ENCODE measurements around the gene SH2B3. TPM values are rescaled to one million over a fixed set of nuclear protein-coding genes. Genes with fewer than 3 reads are reported as not detected.

The SH2B3 gene
- total and polyA plus RNA-seq, 4 experiments from 2014 or later, result 4.2 to 28.2 (median 19.8) TPM

DNA sequence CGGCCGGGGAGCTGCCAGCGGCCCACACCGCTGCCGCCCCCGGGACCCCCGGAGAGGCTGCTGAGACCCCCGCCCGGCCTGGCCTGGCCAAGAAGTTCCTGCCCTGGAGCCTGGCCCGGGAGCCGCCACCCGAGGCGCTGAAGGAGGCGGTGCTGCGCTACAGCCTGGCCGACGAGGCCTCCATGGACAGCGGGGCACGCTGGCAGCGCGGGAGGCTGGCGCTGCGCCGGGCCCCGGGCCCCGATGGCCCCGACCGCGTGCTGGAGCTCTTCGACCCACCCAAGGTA, 12.8 kb downstream of the SH2B3 start:
- peaks cover 24 to 54% (median 40%) of the 10 kb centered on the region in 4 donors for H3K4me1 Mint-ChIP-seq
- H3K36me3 Mint-ChIP-seq, result peaks cover 10 to 53% of the 10 kb centered on the region in 2 donors
- ChIA-PET POLR2A (ENCODE audit: partially characterized antibody) (interaction anchor here (1.3 to 14.7 kb wide), 2 partner anchors 9 to 33 kb away, joined by 4 to 258 read pairs; partner anchors contain the start of gene SH2B3), CTCF (ENCODE audit: partially characterized antibody) (interaction anchor here (0.9 to 1.9 kb wide), 3 partner anchors 14 to 33 kb away, joined by 4 to 8 read pairs (median 5); no protein-coding TSS in a partner anchor)
- no peak overlapping the region for H3K4me3 Mint-ChIP-seq
- no peaks in the 10 kb centered on the region for H3K27me3 Mint-ChIP-seq
- H3K4me1 ChIP-seq (ENCODE audit: insufficient read depth, low read length), result peaks cover 18% of the 10 kb centered on the region
- no peak overlapping the region for H3K27ac ChIP-seq (ENCODE audit: low read depth, low read length)
- DNase-seq, result no peak
- peaks cover 21% of the 10 kb centered on the region for H3K36me3 ChIP-seq (ENCODE audit: insufficient read depth, low read length)
- no peak overlapping the region for H3K27ac Mint-ChIP-seq
- intact Hi-C loops (cut with micrococcal nuclease), result no loop called here
- no peaks in the 10 kb centered on the region for H3K9me3 ChIP-seq (ENCODE audit: control insufficient read depth in 1 of 2, low read length in 2 of 2)
- H3K9me3 Mint-ChIP-seq, result peaks cover 0 to 4% (median 0%) of the 10 kb centered on the region in 8 donors
- no peaks in the 10 kb centered on the region for H3K27me3 ChIP-seq (ENCODE audit: insufficient read depth, low read length)
- H3K4me3 ChIP-seq (ENCODE audit: low read length in 2 of 2), result no peak overlapping the region

DNA sequence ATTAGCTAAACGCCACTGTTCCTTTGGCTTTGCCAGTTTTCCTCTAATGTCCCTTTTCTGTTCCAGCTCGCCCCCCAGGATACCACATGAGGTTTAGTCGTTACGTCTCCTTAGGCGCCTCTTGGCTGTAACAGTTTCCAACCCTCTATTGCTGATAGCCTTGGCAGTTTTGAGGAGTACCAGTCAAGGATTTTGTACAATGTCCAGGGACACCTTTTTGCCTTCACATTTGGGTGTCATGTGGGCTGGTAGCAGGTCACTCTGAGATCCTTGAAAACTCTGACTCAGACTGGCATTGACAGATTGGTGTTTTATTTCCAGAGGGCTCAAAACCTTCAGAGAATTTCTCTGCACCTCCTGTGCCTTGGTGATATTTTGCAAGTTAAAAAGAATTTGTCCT, 14.1 kb downstream of the SH2B3 start:
- Mint-ChIP-seq H3K27ac (peak overlapping the region in 1 of 7 donors; percentile 72), H3K9me3 (peaks cover 0 to 2% (median 0%) of the 10 kb centered on the region in 8 donors), H3K4me1 (peaks cover 21 to 51% (median 37%) of the 10 kb centered on the region in 4 donors), H3K4me3 (no peak overlapping the region), H3K27me3 (no peaks in the 10 kb centered on the region), H3K36me3 (peaks cover 10 to 50% of the 10 kb centered on the region in 2 donors)
- intact Hi-C loops (cut with micrococcal nuclease), result no loop called here
- H3K36me3 ChIP-seq (ENCODE audit: insufficient read depth, low read length), result peaks cover 21% of the 10 kb centered on the region
- H3K9me3 ChIP-seq (ENCODE audit: control insufficient read depth in 1 of 2, low read length in 2 of 2), result no peaks in the 10 kb centered on the region
- H3K4me3 ChIP-seq (ENCODE audit: low read length in 2 of 2), result no peak overlapping the region
- H3K27ac ChIP-seq (ENCODE audit: low read depth, low read length), result no peak overlapping the region
- H3K27me3 ChIP-seq (ENCODE audit: insufficient read depth, low read length), result no peaks in the 10 kb centered on the region
- H3K4me1 ChIP-seq (ENCODE audit: insufficient read depth, low read length), result peaks cover 14% of the 10 kb centered on the region
- no peak for DNase-seq
- ChIA-PET CTCF (ENCODE audit: partially characterized antibody) (interaction anchor here (1.5 to 1.9 kb wide), 3 partner anchors 15 to 32 kb away, joined by 5 to 8 read pairs (median 8); no protein-coding TSS in a partner anchor), POLR2A (ENCODE audit: partially characterized antibody) (interaction anchor here (0.6 to 14.7 kb wide), 4 partner anchors 10 to 1132 kb away, joined by 3 to 258 read pairs (median 10); partner anchors contain the start of gene SH2B3)

DNA sequence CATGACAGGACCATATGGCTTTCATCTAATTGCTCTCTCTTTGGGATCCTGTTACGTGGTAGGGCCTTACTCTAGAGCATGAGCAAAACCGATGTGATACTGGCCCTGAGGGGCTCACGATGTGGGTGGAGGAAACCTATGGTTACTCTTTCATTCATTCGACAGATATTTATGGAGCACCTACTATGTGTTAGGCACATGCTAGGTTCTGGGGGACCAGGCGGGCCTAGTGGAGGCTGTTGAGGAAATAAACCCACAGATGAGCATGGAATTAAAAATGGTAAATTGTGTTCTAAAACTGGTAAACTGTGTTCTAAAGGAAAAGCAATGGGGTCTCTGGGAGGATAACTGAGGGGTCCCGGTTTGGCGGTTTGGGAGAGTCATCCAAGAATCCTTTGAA, 14.8 kb downstream of the SH2B3 start:
- Histone ChIP-seq H3K36me3 (ENCODE audit: insufficient read depth, low read length) (peaks cover 21% of the 10 kb centered on the region), H3K27ac (ENCODE audit: low read depth, low read length) (no peak overlapping the region), H3K27me3 (ENCODE audit: insufficient read depth, low read length) (no peaks in the 10 kb centered on the region), H3K9me3 (ENCODE audit: control insufficient read depth in 1 of 2, low read length in 2 of 2) (no peaks in the 10 kb centered on the region), H3K4me3 (ENCODE audit: low read length in 2 of 2) (no peak overlapping the region), H3K4me1 (ENCODE audit: insufficient read depth, low read length) (peaks cover 16% of the 10 kb centered on the region)
- Mint-ChIP-seq H3K4me1 (peaks cover 23 to 52% (median 38%) of the 10 kb centered on the region in 4 donors), H3K4me3 (peak overlapping the region in 2 of 8 donors; percentile 13 to 43), H3K9me3 (no peaks in the 10 kb centered on the region), H3K27ac (peak overlapping the region in 5 of 7 donors; percentile 17 to 78 (median 54)), H3K36me3 (peaks cover 10 to 49% of the 10 kb centered on the region in 2 donors), H3K27me3 (no peaks in the 10 kb centered on the region)
- no peak for DNase-seq
- ChIA-PET POLR2A (ENCODE audit: partially characterized antibody) (interaction anchor here (0.6 to 14.7 kb wide), 3 partner anchors 11 to 136 kb away, joined by 3 to 258 read pairs (median 17); partner anchors contain the start of gene SH2B3), CTCF (ENCODE audit: partially characterized antibody) (interaction anchor here (0.7 to 1.8 kb wide), 3 partner anchors 17 to 35 kb away, joined by 3 to 8 read pairs (median 3); no protein-coding TSS in a partner anchor)
- intact Hi-C loops (cut with micrococcal nuclease), result no loop called here

DNA sequence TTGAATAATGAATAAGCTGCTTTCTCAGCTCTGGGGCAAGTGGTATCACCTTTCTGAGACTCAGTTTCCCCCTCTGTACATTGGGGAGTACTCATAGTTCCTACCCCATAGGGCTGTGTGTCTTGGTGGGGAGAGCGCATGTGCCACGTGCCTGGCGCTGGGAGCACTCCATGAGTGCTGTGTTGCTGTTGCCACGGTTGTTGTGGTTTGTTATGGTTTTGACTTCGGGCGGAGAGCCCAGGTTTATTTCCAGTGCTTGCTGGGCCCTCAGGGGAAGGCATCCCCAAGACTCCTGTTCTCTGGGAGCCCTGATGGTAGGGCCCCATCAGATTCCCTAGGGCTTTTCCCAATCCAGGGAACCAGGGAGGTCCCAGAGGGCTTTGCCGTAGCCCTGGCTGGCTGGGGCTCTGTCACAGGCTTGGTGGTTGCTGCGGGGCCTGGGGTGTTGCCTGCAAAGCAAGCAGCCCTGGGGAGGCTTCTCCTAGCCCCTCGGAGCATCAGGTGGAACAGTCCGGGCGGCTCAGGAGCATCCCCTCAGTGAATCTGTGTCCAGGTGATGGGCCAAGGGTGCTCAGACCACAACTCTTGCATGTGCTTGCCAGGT, 18.6 kb downstream of the SH2B3 start:
- Histone ChIP-seq H3K4me1 (ENCODE audit: insufficient read depth, low read length) (peaks cover 54% of the 10 kb centered on the region), H3K4me3 (ENCODE audit: low read length in 2 of 2) (no peak overlapping the region), H3K9me3 (ENCODE audit: control insufficient read depth in 1 of 2, low read length in 2 of 2) (no peaks in the 10 kb centered on the region), H3K27ac (ENCODE audit: low read depth, low read length) (peak overlapping the region; percentile 98), H3K36me3 (ENCODE audit: insufficient read depth, low read length) (peaks cover 14% of the 10 kb centered on the region), H3K27me3 (ENCODE audit: insufficient read depth, low read length) (no peaks in the 10 kb centered on the region)
- ChIA-PET POLR2A (ENCODE audit: partially characterized antibody) (interaction anchor here (0.9 to 14.7 kb wide), 5 partner anchors 11 to 21 kb away, joined by 3 to 258 read pairs (median 42); partner anchors contain the start of gene SH2B3), CTCF (ENCODE audit: partially characterized antibody) (interaction anchor here (0.6 to 5.1 kb wide), 6 partner anchors 12 to 27 kb away, joined by 3 to 55 read pairs (median 6); no protein-coding TSS in a partner anchor)
- Mint-ChIP-seq H3K4me3 (peak overlapping the region in 5 of 8 donors; percentile 15 to 82 (median 30)), H3K36me3 (peaks cover 6 to 37% of the 10 kb centered on the region in 2 donors), H3K27ac (peak overlapping the region; percentile 77 to 100 (median 96)), H3K9me3 (no peaks in the 10 kb centered on the region), H3K27me3 (no peaks in the 10 kb centered on the region), H3K4me1 (peaks cover 38 to 76% (median 56%) of the 10 kb centered on the region in 4 donors)
- no peak for DNase-seq
- intact Hi-C loops (cut with micrococcal nuclease), result no loop called here

DNA sequence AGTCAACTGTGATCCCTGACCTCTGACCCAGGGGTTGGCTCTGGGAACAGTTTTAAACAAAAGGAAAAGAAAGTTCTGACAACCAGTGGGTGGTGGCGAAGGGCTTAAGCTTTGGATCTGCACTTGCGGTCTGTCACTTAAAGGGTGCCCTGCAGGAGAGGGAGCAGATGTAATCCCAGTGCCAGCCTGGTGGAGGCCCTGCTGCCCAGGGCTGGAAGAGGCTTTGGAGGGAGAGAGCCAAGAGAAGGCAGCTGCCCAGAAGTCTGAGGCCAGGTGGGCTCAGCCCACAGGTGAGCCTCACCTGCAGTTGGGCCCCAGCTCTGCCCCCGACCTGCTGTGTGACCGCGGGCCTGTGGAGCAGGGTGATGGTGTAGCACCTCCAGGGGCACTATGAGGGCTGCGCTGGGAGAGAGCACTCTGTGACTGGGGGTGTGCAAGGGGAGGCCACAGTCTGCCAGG, 19.1 kb downstream of the SH2B3 start:
- H3K27ac Mint-ChIP-seq, result peak overlapping the region; percentile 77 to 100 (median 96)
- peaks cover 59% of the 10 kb centered on the region for H3K4me1 ChIP-seq (ENCODE audit: insufficient read depth, low read length)
- peaks cover 14% of the 10 kb centered on the region for H3K36me3 ChIP-seq (ENCODE audit: insufficient read depth, low read length)
- no peaks in the 10 kb centered on the region for H3K9me3 ChIP-seq (ENCODE audit: control insufficient read depth in 1 of 2, low read length in 2 of 2)
- peak overlapping the region; percentile 15 to 82 (median 46) for H3K4me3 Mint-ChIP-seq
- POLR2A ChIA-PET (ENCODE audit: partially characterized antibody), result interaction anchor here (1.2 to 14.7 kb wide), 5 partner anchors 10 to 27 kb away, joined by 3 to 258 read pairs (median 42); partner anchors contain the start of gene SH2B3
- H3K27ac ChIP-seq (ENCODE audit: low read depth, low read length), result peak overlapping the region; percentile 98
- no peaks in the 10 kb centered on the region for H3K27me3 ChIP-seq (ENCODE audit: insufficient read depth, low read length)
- no peak for DNase-seq
- H3K4me1 Mint-ChIP-seq, result peaks cover 40 to 81% (median 60%) of the 10 kb centered on the region in 4 donors
- no peaks in the 10 kb centered on the region for H3K27me3 Mint-ChIP-seq
- H3K9me3 Mint-ChIP-seq, result no peaks in the 10 kb centered on the region
- peaks cover 6 to 33% of the 10 kb centered on the region in 2 donors for H3K36me3 Mint-ChIP-seq
- no peak overlapping the region for H3K4me3 ChIP-seq (ENCODE audit: low read length in 2 of 2)
- CTCF ChIA-PET (ENCODE audit: partially characterized antibody), result interaction anchor here (0.6 to 5.1 kb wide), 7 partner anchors 10 to 28 kb away, joined by 3 to 55 read pairs (median 6); no protein-coding TSS in a partner anchor
- intact Hi-C loops (cut with micrococcal nuclease), result no loop called here

DNA sequence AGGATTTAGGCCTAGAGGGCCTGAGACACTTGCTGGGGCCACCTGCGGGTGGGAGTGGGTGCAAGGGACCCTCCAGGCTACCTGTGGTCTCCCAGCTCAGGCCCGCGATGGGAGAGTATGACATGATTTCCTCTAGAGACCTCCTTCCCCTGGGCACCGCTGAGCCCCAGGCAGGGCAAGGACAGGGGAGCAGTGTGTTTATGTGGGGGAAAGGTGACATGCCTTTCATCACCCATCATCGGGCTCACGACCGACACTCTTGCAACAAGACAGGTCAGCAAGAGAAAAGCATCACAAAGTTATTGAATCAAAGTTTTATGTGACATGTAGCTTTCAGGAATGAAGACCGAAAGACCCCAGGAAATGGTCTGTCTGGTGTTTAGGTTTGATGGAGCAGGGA, 19.9 kb downstream of the SH2B3 start:
- Mint-ChIP-seq H3K27ac (peak overlapping the region; percentile 95 to 100 (median 97)), H3K4me1 (peaks cover 43 to 86% (median 63%) of the 10 kb centered on the region in 4 donors), H3K4me3 (peak overlapping the region in 7 of 8 donors; percentile 63 to 82 (median 76)), H3K27me3 (no peaks in the 10 kb centered on the region), H3K9me3 (no peaks in the 10 kb centered on the region), H3K36me3 (peaks cover 2 to 31% of the 10 kb centered on the region in 2 donors)
- H3K4me1 ChIP-seq (ENCODE audit: insufficient read depth, low read length), result peaks cover 67% of the 10 kb centered on the region
- intact Hi-C loops (cut with micrococcal nuclease), result loop anchor here (1.0 kb wide), 1 partner anchor 9 kb away; no protein-coding TSS in a partner anchor
- peak overlapping the region; percentile 98 for H3K27ac ChIP-seq (ENCODE audit: low read depth, low read length)
- POLR2A ChIA-PET (ENCODE audit: partially characterized antibody), result interaction anchor here (0.8 to 14.7 kb wide), 5 partner anchors 9 to 261 kb away, joined by 3 to 258 read pairs (median 42); partner anchors contain the start of genes ACAD10, BRAP and SH2B3
- CTCF ChIA-PET (ENCODE audit: partially characterized antibody), result interaction anchor here (0.7 to 5.1 kb wide), 7 partner anchors 9 to 28 kb away, joined by 3 to 55 read pairs (median 6); no protein-coding TSS in a partner anchor
- no peaks in the 10 kb centered on the region for H3K27me3 ChIP-seq (ENCODE audit: insufficient read depth, low read length)
- DNase-seq, result no peak
- no peak overlapping the region for H3K4me3 ChIP-seq (ENCODE audit: low read length in 2 of 2)
- no peaks in the 10 kb centered on the region for H3K9me3 ChIP-seq (ENCODE audit: control insufficient read depth in 1 of 2, low read length in 2 of 2)
- peaks cover 10% of the 10 kb centered on the region for H3K36me3 ChIP-seq (ENCODE audit: insufficient read depth, low read length)

Measured in CD4-positive, alpha-beta memory T cell (primary cell).